GM21528 (cell line): ENCODE results near the gene NEU3.
"Not testable (repeated sequence)": the region's sequence is repeated elsewhere in the genome, so short reads cannot be mapped to it uniquely, and the experiment has no call there.

Experiments
- ATAC-seq: cut with Tn5 transposase; IDR thresholded peaks from one replicate; pipeline ENCODE4 v1.9.1; 2021; ENCODE audit warnings: mild to moderate bottlenecking, moderate library complexity; ENCODE audit not compliant: unreplicated experiment, low FRiP score

The NEU3 gene, protein sequence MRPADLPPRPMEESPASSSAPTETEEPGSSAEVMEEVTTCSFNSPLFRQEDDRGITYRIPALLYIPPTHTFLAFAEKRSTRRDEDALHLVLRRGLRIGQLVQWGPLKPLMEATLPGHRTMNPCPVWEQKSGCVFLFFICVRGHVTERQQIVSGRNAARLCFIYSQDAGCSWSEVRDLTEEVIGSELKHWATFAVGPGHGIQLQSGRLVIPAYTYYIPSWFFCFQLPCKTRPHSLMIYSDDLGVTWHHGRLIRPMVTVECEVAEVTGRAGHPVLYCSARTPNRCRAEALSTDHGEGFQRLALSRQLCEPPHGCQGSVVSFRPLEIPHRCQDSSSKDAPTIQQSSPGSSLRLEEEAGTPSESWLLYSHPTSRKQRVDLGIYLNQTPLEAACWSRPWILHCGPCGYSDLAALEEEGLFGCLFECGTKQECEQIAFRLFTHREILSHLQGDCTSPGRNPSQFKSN

DNA sequence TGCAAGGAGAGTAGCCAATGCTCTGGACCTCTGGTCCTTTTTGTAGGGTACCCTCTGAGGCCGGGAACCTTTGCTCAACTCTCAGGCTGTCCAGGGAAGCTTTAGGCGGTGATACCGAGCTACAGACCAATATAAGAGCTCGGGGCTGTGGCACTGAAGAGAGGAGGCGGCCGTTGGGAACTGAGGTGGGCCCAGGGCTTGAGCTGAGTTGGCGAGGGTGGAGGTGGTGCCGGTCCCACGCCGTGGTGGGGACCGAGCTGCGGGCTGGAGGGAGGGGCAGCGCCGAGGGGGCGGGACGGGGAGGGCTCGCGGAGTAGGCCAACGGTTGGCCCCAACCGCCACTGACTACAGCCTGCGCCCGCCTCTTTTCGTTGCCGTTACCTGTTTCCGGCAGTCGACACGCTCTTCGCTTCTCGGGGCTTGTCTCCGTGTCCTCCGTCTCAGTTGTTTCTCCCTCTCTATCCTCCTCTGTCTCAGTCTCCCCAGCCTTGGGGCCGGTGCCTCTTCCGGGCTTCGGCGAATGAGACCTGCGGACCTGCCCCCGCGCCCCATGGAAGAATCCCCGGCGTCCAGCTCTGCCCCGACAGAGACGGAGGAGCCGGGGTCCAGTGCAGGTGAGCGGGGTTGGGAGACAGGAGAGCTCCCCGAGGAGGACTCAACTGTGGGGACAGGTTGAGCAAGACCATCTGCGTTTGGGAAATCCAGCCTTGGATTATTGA is at the start of gene NEU3:
Gene NEU3, plus strand, starts transcription at position 393 of the 719 bp plus-strand sequence. Its CDS starts 128 bp downstream, at position 521.
- ATAC-seq, result peak; percentile 89

DNA sequence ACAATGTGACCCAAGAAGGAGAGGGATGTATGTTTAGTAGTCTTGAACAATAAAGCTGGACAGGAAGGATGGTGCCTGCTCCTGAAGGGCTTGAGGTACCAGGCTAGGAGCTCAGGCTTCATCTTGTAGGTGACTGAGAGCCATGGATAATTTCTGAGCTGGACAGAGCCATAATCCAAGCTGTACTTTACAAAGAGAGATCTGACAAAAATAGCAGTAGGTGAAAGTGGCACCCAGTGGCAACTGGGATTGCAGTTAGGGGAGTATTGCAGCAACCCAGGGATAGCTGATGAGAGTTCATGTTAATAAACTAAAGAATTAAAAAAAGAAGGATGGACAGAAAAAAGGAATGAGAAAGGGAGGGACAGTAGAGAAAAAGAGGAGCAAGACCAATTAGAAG is 47.2 kb upstream of the NEU3 start:
- ATAC-seq, result no peak

DNA sequence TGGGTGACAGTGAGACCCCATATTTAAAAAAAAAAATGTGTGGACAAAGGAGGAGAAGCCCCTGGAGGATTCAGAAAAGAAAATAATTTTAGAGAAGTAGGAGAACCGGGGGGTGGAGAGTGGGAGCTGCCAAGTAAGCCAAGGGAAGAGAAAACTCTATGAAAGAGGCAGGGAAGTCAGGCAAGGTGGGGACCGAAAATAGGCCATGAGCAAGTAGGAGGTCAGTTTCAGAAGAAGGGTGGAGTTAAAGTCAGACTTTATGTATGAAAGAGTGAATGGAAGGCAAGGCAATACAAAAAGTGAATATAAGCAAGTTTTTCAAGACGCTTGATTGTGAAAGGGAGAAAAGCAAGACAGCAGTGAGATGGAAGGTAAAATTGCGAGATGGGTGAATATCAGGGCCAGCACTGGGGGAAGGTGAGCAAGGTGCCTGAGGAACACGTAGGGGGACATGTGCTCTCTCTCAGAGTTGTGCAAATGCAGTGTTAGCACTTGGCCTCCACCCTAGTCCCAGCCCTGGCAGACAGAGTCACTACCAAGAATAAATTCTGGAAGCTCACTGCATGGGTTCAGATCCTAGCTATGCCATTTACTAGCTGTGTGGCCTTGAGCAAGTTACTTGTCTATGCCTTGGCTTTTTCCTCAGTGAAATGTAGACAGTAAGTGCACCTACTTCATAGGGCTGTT is 46.5 kb upstream of the NEU3 start:
- ATAC-seq, result no peak

DNA sequence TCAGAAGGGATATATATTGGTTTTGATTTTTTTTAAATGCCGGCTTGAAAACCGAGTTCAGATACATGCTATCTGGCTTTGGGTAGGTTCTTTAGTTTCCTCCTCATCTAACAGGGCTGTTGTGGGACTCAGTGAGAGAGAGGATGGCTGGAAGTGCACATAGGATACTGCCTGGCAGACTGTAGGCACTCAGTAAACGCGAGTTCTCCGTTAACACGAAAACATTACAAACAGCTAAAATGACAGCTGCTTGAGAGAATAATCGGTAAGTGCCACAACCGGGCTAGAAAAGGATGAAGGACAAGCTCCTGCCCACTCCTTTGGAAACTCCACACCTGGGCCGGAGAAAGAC is 40.2 kb upstream of the NEU3 start:
- peak; percentile 19 for ATAC-seq

DNA sequence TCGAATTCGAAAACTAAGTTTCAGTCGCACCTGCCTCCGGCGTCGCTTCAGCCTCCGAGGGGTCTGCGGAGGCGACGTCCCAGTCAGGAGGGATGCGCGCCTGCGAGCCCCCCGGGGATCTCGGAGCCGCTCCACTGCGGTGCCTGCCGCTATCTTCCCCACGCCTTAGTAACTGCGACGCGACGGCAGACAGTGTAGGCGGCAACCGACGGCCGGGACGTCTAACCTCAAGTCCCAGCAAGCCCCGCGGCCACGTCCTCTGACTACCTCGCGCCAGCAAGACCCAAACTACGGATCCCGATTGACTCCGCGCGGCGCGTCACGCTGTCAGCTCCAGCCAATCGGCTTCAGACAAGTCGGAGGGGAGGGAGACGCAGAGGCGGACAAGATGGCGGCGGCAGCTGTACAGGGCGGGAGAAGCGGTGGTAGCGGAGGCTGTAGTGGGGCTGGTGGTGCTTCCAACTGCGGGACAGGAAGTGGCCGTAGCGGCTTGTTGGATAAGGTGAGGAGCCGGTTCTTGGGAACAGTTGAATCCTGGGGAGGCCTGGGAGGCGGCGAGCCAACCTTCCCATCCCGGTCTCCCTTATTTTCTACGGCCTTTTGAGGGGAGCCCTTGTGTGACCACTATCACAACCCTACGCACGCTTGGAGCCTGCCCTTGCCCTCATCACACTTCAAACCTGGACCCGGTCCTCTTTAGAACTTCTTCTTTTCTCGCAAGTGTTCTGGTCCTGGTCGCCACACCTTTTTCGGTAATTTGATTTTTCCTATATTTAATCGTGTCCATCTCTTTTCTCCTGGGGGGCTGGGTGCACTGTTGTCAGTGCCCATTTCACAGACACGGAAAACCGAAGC is 39.6 kb upstream of the NEU3 start, which contains the start of the genes SPCS2 and XRRA1:
Gene SPCS2, plus strand, starts transcription at position 369 of the 855 bp plus-strand sequence. Its CDS starts 20 bp downstream, at position 389.
Gene XRRA1, minus strand, starts transcription at position 194 of the 855 bp plus-strand sequence. CDS start 8,213 bp downstream, outside the sequence.
- ATAC-seq, result peak; percentile 91

DNA sequence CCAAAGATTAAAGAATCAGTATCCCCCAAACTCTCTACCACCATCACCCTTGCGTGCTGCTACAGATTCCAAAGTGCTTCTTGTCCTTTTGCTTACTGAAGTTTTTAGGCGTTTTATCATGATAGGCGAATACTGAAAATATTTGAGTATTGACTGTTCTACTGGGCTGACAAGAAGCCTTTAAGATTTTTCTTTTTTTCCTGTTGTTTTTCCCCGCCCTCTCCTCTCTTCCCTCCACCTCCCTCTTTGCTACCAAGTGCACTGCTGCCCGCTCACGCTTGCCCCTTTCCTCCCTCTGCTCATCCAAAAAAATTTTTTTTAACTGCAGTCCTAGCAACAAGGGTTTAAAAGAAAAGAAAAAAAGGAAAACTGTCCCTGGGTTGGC is 39.0 kb upstream of the NEU3 start:
- ATAC-seq, result no peak

DNA sequence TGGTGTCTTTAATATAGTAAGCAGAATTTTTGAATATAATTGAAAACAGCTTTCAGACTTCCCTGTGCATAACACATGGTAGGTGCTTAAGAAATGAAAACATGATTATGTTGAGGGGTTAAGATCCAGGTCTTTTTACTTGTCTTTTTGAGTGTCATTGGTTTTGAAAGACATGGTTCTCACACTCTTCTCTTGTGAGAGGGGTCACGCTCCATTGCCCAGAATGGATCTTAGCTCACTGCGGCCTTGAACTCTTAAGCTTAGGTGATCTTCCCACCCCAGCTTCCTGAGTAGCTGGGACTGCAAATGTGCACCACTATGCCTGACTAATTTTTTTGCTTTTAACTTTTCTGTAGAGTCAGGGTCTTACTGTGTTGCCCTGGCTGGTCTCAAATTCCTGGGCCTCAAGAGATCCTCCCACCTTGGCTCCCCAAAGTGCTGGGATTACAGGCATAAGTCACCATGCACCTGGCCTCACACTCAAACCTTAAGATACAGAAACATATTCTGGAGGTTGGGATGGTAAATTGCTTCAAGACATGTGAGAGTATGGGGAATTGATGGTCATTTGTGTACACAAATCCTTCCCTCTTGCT is 38.3 kb upstream of the NEU3 start:
- ATAC-seq, result no peak

DNA sequence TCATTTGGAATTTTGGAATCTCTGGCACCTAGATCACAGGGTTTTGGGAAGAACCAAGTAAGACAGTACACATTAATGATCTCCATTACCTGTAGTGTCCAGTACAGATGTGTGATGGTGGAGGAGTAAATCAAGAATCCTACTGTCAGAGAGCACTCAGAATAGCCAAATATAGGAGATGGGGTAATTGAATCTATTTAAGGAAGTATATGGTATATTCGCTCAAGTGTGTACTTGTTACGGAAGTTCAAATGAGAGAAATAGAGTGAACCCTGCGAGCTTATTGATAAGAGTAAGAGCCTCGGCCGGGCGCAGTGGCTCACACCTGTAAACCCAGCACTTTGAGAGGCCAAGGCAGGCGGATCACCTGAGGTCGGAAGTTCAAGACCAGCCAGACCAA is 37.5 kb upstream of the NEU3 start:
- ATAC-seq, result no peak

DNA sequence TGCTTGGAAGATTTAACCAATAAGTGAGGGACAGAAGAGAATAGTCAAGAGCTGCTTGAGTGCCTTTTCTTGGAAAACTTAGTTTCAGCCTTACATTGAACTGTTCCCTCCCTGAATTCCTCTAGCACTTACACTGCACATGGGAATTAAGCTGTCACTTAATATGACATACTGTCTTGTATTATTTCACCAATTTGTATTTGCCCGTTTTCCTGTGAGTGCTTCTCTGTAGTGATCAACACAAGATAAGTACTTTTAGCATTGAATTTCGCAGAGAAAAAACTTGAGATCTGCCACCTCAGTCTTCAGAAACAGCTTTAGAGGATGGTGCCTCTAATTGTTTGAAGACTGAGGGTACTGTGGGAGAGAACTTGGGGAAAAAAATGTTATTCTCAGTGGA is 36.0 kb upstream of the NEU3 start:
- ATAC-seq, result no peak

DNA sequence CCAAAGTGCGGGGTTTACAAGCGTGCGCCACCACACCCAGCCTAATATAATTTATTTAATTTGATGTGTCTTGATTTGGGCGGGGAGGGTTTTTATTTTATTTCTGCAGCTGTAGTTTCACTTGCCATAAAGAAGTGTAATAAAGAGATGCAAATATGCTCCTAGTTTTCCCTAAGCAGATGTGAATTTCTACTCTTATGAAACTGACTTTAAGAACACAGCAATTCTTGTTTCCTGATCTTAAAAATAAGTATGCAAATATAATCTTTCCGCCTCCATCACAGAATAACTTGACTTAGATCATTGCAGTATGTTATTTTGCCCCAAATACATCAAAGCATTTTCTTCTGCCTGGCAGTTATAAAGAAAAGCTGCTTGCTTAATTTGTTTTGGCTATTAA is 35.3 kb upstream of the NEU3 start:
- ATAC-seq, result no peak

DNA sequence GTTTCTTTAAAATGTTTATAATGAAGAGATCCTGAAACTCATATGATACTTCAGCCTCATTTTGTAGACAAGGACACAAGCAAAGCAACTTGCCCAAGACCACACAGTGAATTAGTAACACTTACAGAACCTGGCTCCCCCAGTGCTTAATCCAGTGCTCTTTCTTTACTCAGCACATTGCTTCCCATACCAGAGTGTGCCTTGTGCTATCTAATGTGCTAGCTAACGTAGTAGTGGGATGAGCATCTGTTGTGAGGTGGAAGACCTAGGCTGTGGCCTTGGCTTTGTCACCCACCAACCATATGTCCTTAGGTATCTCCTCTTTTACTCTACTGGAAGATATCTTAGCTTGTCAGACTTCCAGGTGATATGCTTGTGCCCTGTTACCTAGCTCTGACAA is 34.5 kb upstream of the NEU3 start:
- ATAC-seq, result no peak

DNA sequence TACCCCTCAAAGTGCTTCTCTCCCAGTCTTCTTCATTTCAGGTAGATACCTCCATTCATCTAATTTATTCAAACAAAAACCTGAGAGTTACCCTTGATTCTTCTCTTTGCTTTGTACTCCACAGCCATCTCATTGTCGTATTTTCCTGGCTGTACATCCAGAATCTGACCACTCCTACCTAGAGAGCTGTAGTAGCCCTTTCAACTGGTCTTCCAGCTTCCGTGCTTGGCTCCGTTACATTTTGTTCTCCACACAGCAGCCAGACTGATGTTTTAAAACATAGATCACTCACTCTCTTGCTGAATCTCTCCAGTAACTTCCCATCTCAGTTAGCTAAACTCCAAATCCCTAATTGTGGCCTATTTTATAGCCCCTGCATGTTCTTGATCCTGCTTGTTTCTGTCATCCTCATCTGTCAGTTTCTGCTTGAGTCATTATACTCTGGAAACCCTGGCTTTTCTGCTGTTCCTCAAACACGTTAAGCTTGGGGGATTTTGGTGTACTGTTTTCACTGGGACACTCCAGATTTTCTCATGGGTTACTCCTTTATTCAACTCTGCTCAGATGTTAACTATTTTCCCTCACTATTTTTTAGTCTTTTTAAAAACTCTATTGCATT is 32.2 kb upstream of the NEU3 start:
- no peak for ATAC-seq

DNA sequence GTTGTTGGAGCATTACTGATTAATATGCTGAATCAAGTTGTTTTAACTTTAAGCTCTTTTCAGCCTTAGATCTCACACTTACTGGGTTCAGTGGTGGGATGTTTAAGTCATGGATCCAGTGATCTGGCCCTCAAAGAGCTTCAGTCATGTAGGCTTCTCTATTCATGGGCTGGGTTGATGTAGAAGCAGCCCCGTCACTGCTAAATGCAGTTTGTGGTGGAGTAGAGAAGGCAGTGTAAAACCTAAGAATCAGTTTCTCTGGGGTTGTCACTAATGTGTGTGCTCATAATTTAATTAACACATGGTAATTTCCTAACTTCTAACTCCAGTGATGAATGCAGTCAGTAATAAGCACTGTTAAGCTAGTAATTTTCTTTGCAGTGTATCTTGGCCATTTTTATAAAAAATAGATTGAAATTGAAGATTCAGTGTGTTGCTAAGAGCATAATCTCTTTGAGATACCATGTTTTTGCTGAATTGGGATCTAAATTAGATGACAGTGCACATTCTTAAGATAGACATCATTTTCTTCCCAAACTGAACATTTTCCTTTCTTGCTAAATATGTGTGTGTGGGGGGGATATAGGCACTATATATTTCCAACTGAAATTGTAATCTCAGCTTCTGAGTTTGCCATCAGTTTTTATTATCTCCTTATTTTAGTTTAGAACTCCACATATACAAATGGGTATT is 30.6 kb upstream of the NEU3 start:
- no peak for ATAC-seq

DNA sequence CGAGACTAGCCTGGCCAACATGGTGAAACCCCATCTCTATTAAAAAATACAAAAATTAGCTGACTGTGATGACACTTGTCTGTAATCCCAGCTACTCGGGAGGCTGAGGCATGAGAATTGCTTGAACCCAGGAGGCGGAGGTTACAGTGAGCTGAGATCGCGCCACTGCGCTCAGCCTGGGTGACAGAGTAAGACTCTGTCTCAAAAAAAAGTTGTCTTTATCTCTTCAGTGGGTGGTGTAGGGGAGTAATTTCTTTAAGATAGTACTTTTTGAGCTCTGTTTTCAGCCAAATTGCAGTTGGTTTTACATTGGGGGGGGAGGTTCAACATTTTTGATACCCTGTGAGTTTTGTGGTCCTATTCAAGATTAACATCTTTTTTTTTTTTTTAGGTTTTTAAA is 28.6 kb upstream of the NEU3 start:
- not testable (repeated sequence) for ATAC-seq

DNA sequence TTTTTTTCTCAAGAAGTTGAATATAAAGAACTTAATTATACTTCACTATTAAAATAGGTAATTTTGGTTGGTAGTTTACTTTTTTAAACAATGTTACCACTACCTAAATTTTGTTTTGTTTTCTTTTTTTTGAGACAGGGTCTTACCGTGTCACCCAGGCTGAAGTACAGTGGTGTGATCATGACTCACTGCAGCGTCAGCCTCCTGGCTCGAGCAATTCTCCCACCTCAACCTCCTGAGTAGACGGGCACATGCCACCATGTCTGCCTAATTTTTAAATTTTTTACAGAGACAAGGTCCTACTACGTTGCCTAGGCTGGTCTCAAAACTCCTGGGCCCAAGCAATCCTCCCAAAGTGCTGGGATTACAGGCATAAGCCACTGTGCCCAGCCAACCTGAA is 22.1 kb upstream of the NEU3 start:
- ATAC-seq, result no peak

DNA sequence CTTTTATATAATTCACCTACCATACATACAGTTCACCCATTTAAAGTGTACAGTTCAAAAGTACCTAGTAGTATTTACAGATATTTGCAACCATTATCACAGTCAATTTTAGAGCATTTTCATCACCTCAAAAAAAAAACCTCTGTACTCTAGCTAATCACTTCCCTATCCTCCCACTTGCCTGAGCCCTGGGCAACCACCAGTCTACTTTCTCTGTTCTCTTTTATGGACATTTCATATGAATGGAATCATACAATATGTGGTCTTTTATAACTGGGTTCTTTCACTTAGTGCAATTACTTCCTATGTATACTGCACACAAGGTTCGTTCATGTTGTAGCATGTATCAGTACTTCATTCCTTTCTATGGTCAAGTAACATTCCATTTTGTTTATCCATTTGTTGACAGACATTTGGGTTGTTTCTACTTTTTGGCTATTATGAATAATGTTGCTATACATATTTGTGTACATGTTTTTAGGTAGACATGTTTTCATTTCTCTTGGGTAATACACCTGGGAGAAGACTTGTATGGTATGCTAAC is 17.8 kb upstream of the NEU3 start:
- ATAC-seq, result no peak

DNA sequence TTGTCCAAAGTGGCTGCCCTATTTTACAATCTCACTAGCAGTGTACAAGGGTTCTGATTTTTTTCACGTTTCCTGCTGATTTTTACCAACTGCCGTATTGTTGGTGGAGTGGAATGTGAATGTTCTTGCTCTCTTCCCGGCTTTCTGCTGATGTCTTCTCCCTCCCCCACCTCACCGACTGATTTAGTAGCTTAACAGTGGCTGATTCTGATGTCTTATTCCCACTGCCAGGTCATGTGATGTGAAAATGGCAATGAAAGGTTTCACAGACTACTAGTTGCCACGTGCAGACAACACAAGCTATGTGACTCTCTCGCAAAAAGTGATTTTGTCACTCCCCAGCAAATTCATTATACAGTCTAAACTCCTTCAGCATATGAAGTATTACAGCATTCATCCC is 17.3 kb upstream of the NEU3 start:
- no peak for ATAC-seq

DNA sequence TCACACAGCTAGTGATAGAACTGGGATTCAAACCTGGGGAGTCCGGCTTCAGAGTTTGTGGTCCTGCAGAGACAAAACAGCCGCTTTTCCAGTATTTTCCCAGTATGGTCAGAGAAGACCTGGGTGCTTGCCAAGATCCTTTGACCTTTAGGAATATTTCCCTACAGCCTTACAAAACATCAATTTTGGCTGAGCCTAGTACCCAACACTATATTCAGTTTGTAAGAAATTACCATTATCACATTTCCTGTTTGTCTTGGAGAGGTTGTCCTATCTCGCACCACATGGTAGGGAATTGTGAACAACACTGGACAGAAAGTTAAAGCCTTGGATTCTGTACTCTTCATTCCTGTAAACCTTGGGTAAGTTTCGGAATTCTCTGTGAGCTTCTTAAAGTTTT is 10.7 kb upstream of the NEU3 start:
- ATAC-seq, result no peak

DNA sequence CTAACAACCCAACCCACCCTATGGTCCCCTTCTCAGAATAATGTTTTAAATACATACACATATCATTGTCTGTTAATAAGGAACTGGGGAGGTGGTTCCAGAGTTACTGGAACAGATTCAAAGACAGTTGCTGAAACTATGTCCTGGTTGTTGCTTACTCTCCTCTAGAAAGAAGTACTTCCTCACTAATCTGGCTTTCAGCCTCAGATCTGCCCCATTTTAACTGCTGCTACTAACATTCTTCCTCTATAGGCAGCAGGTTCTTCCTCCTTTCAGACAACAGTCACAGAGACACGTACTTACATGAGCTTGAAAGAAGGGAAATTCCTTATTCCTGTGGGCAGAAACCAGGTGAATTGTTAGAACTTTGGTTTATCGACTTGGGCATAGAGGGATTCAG is 8.1 kb upstream of the NEU3 start:
- no peak for ATAC-seq
